Stimulated activated CD4-positive, alpha-beta T cell treated with anti-CD3 and anti-CD28 coated beads, Interleukin-15, amount 100 ng/mL, for 1 hour (primary cell): ENCODE data around the gene PTPRF.

Source experiments
- DNase-seq, 2 donors: peaks; one replicate each; pipeline ENCODE4 v3.0.0-alpha.2; 2020; ENCODE audit warnings: low read depth in 1 of 2, low spot score in 1 of 2

PTPRF gene

DNA sequence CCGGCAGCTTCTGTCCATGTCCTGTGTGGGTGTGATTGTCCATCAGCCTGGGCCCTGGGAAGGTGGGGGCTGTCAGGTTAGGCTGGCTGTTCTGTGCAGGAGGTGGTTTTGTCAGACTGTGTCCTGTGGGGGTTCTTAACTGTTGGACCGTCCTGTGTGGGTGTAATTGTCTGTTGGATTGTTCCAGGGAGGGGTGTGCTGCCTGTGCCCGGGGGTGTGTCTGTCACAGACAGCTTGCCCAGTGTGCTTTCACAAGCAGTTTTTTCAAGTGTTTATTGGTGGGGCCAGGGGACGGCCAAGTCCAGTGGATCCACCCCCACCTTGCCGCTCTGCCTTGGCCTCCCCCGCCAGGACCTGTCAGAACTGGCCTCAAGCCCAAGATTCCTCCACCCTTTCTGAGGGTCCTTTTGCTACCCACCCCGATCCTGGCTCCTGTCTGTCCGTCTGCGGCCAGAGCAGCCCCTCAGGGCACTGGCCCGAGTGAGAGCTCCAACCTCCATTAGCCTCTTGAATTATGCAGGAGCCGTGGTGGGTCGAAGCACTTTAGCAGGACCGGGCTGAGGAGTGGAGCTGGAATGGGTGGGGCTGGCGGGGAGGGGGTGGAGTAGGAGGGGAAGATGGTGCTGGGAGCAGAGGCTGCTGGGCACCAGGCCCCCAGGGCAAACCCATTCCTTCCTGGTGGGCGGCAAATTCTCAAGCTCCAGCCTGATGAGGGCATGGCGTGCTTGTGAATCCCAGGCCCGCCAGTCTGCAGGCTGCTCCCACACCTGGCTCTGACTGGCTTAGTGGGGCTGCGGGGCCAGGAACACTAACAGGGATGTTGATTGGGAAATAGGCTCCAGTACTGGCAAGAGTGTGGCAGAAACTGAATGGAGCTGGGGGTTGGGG is 47.2 kb downstream of the PTPRF start:
- DNase-seq: no peak

- no peak for DNase-seq
These were observed 49.4 kb downstream of the PTPRF start for GRCh38 chr1:43580039-43580438.

DNA sequence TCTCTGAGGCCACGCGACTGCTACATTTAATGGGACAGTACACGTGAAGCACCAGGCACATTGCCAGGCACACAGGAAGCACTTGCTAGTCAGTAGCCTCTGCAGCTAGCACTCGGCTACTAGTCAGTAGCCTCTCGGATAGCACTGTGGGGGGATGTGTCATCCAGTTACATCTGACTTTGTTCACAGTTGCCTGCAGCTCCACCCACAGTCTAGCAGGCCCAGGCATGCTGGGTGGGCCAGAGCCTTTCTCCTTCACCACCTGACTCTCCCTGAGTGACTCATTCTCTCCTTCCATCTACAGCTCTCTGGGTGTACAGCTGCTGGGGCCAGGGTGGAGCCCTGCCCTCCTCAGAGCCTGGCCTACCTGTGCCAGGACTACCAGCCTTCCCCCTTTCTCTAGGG is 51.5 kb downstream of the PTPRF start:
- DNase-seq: no peak

DNA sequence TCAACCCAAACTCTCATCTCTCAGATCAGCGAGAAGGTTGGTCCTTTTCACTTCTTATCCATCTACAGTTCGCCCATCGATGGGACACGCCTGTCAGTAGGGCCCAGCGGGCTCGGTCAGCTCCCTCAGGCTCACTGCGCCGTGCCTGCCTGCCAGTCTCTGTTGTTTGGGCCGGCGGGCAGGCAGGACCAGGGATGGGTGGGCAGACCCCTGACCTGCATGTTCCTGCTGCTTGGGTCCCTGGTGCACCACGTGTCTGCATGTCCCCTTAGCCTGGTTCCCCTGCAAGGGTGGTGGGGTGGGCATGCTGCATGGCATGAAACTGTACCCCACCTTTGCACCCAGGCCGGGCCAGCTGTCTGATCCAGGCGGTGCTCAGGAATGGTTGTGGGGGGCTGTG is 52.4 kb downstream of the PTPRF start:
- no peak for DNase-seq

GRCh38 chr1:43584204-43584603 is 53.5 kb downstream of the PTPRF start:
- DNase-seq: no peak

GRCh38 chr1:43585557-43585956 is 54.9 kb downstream of the PTPRF start:
- no peak for DNase-seq

DNA sequence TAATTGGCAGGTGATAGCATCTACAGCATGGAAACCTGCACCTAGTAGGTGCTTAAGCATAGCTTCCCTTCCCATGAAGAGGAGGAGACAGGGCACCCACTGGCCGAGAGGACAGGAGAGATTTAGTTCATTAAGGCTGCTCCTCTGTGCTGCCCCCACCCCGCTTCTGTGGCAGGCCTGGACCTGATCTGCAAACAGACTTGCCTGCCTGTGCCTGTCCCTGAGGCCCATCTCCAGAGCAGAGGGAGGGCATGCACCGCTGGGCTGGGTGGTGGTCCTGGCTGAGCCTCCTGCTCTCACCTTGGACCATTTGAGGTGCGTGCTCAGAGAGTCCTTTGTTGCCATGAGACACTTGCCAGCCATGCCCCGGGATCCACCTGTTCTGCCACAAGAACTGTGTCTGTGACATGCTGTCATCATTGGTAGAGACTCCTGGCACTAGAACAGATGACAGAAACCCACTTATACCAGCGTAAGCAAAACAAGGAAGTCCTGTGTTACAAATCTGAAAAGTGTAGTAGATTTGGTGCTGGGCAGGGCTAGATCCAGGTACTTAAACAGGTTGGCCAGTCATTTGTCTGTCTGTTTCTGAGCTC is 55.6 kb downstream of the PTPRF start:
- DNase-seq: no peak

- DNase-seq: no peak
These were observed 56.3 kb downstream of the PTPRF start for GRCh38 chr1:43587001-43587400.

GRCh38 chr1:43587594-43587993 is 56.9 kb downstream of the PTPRF start:
- no peak for DNase-seq

GRCh38 chr1:43588592-43588991 is 57.9 kb downstream of the PTPRF start:
- no peak for DNase-seq

- DNase-seq: no peak
These were observed 59.8 kb downstream of the PTPRF start for GRCh38 chr1:43590388-43590925.

DNA sequence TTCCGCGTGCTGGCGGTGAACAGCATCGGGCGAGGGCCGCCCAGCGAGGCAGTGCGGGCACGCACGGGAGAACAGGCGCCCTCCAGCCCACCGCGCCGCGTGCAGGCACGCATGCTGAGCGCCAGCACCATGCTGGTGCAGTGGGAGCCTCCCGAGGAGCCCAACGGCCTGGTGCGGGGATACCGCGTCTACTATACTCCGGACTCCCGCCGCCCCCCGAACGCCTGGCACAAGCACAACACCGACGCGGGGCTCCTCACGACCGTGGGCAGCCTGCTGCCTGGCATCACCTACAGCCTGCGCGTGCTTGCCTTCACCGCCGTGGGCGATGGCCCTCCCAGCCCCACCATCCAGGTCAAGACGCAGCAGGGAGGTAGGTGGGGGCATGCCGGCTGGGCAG is 60.5 kb downstream of the PTPRF start:
- DNase-seq: no peak

DNA sequence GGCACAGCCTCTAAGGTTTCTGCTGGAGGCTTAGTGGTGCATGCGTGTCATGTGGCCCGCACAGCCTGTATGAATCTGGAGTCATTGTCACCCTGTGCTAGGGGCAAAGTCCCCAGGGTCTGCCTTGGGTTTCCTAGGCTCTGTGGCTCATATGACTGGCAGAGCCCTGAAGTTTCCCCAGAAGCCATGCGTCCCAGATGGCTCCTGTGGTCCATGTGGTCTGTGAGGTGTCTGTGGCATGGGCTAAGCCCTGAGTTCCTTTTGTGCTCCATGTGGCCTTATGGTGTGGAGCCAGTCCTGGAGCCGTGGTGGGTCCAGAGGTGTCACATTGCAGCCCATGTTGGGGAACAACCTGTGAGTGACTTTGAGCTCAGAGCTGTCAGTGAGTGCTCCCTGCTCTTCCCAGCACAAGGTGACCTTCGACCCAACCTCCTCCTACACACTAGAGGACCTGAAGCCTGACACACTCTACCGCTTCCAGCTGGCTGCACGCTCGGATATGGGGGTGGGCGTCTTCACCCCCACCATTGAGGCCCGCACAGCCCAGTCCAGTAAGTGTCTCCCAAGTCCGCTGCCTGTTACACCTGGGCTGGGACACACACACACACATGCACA is 61.5 kb downstream of the PTPRF start:
- no peak for DNase-seq

DNA sequence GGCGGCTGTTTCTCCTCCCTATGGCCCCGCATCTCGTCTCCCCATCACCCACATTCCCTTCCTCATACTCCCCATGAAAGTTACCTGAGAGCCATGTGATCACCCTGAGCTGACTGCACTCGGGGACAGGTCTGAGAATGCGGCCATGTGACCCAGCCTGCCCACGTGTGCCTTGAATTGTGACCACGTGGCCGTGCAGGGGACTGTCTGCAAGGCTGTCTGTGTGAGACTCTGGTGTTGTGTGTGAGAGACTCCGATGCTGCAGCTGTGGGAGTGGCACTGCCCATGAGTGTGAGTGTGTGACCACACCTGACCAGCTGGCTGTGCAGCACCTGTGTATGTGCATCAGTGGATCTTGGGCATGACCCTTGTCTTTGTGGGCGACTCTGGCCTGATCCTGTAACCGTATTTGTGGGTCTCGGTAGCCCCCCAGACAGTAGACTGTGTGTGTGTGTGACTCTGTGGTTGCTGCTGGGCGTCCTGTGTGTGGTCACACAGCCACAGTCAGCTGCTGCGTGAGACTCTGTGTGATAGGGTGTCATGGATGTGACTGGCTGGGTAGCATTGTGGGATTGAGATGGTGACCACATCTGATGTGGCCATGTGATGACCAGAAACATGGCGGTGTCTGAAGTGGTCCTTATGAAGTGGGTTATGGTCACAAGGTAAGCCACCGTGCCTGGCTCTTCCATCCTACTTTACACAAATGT is 62.4 kb downstream of the PTPRF start:
- DNase-seq: no peak

DNA sequence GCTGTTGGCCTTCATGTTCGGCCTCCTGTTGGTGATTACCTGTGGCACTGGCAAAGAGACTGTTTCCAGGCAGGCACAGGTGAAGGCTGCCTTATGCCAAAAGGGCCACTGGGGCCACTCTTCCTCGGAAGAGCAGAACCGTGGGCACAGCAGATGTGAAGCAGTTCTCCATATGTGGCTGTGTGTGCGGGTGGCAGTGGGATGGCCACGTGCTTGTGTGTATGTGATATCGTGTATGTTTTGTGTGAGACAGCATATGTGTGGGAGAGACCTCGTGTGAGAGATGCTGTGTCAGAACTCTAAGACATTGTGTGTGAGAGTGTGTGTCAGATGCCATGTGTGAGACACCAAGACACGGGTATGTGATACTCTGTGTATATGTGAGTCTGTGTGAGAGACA is 65.9 kb downstream of the PTPRF start:
- no peak for DNase-seq

DNA sequence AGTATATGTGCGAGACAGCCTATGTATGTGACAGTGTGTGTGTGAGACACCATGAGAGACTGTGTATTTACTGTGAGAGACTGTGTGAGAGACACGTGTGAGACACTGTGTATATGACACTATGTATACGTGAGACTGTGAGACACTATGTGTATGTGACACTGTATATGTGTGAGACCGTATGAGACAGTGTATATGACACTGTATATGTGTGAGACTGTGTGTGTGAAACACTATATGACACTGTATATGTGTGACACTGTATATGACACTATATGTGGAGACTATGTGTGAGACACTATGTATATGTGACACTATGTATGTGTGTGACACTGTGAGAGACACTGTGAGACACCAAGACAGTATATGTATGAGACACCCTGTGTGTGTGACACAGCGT is 66.3 kb downstream of the PTPRF start:
- no peak for DNase-seq

DNA sequence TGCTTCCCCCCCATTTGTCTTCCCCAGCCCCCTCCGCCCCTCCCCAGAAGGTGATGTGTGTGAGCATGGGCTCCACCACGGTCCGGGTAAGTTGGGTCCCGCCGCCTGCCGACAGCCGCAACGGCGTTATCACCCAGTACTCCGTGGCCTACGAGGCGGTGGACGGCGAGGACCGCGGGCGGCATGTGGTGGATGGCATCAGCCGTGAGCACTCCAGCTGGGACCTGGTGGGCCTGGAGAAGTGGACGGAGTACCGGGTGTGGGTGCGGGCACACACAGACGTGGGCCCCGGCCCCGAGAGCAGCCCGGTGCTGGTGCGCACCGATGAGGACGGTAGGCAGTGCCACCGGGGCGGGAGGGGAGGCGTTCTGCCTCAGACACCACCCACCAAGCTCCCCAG is 67.0 kb downstream of the PTPRF start:
- DNase-seq: no peak

- DNase-seq: no peak
These were observed 67.9 kb downstream of the PTPRF start for GRCh38 chr1:43598622-43599021.

DNA sequence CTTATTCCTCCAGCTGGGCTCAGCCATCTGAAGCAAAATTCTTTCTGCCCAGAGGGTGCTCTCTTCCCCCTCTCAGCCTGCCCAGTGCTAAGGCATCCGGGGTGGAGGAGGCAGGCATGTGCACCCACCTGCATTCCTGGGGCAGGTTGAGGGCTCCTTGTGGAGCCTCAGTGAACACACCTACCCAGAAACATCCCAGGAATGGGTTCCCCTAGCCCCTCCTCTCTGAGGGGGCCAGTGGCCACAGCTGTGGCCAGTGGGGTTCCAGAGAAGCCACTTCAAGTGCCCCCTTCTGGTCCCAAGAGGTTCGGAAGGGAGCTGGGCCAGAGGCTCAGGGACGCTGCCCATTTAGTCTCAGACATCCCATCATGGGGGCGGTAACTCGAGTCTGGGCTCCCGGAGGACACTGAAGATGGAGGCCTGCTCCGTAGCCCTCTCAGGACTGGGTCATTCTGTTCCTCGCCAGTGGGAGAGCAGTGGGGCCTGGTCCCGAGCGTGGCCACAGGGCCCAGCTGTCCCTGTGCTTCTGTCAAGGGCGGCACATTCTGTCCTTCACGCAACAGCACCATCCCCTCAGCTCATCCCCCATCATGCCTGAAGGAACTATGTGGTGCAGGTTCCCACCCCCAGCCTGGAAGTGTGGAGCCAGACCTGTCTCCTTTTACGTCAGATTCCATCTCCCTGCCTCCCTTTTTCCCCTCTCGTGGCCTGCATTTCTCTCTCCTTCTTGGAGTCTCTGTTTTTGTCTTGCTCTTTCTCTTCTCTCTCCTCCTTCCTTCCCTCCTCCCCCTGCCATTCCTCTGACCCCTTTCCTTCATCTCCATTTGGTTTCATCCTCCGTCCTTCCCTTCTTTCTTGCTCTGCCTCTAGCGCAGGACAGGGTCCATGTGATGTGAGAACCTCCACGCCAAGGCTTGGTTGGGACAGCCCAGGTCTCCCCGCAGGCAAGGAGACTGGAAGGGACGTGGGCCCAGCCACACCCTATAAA is 69.6 kb downstream of the PTPRF start:
- no peak for DNase-seq

DNA sequence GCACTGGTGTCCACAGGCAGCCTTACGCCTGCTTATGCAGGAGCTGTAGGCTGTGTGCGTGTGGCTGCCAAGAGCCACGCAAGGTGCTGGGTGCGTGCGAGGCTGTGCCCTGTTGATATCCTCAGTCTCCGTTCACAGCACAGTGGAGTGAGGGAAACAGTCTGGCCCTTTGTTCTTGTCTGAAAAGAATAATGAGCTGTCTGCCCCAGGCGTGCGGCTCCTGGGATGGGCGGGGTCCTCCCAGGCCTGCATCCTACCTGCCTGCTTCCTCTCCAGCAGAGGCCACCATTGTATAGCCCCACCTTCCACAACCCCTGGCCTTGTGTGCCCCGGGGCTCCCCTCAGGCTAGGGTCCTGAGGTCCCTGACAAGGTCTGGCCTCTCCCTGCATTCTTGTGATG is 72.3 kb downstream of the PTPRF start:
- no peak for DNase-seq
